HG03280 (cell line): Measurements from ENCODE around the gene PACC1.

Experiments
- ATAC-seq: cut with Tn5 transposase; IDR thresholded peaks from one replicate; pipeline ENCODE4 v1.9.1; 2021; ENCODE audit warnings: mild to moderate bottlenecking, moderate library complexity; ENCODE audit not compliant: unreplicated experiment

PACC1 gene

GRCh38 chr1:212438831-212439237 is 24.1 kb upstream of the PACC1 start:
- ATAC-seq: no peak

GRCh38 chr1:212437179-212437798 is 22.6 kb upstream of the PACC1 start:
- no peak for ATAC-seq

GRCh38 chr1:212434992-212435391 is 20.3 kb upstream of the PACC1 start:
- ATAC-seq: no peak

GRCh38 chr1:212433577-212434462 is 19.1 kb upstream of the PACC1 start:
- ATAC-seq: no peak

- ATAC-seq: peak; percentile 99
Observed at GRCh38 chr1:212432661-212433576, 18.2 kb upstream of the PACC1 start, which contains the start of gene NENF. NENF (plus strand) TSS chr1:212432920; CDS start chr1:212432944, 24 bp downstream.

- no peak for ATAC-seq
Observed at GRCh38 chr1:212432272-212432660, 17.6 kb upstream of the PACC1 start.

- no peak for ATAC-seq
Observed at GRCh38 chr1:212431644-212432043, 17.0 kb upstream of the PACC1 start.

- ATAC-seq: no peak
Observed at GRCh38 chr1:212430955-212431394, 16.3 kb upstream of the PACC1 start.

- ATAC-seq: no peak
Observed at GRCh38 chr1:212430416-212430815, 15.7 kb upstream of the PACC1 start.

GRCh38 chr1:212428496-212428895 is 13.8 kb upstream of the PACC1 start:
- no peak for ATAC-seq

GRCh38 chr1:212423879-212424278 is 9.2 kb upstream of the PACC1 start:
- ATAC-seq: no peak

- no peak for ATAC-seq
Observed at GRCh38 chr1:212421165-212421564, 6.5 kb upstream of the PACC1 start.

- no peak for ATAC-seq
Observed at GRCh38 chr1:212415107-212415841, 588 bp upstream of the PACC1 start.

- ATAC-seq: no peak
Observed at GRCh38 chr1:212413902-212414327, 771 bp downstream of the PACC1 start.

GRCh38 chr1:212412374-212412773 is 2.3 kb downstream of the PACC1 start:
- no peak for ATAC-seq

GRCh38 chr1:212410231-212410820 is 4.4 kb downstream of the PACC1 start:
- no peak for ATAC-seq

- no peak for ATAC-seq
Observed at GRCh38 chr1:212402666-212403321, 11.9 kb downstream of the PACC1 start.

GRCh38 chr1:212401838-212402582 is 12.7 kb downstream of the PACC1 start:
- ATAC-seq: no peak

GRCh38 chr1:212401042-212401441 is 13.6 kb downstream of the PACC1 start:
- no peak for ATAC-seq
